Breast epithelium (tissue), 4 donors: Measurements from ENCODE around the gene ARHGAP4. TPM values are rescaled to one million over a fixed set of nuclear protein-coding genes. Genes with fewer than 3 reads are reported as not detected.

Experiments used
- DNase-seq, 2 donors: peaks; one replicate each; pipeline ENCODE4 v3.0.0-alpha.2; 2019; ENCODE audit warnings: low spot score in 2 of 2
- H3K27ac ChIP-seq, 2 donors: fragments of 200-600 bp; sonication (generic) in 1 of 2; one replicate each; pipeline ENCODE4 v1.5.1; 2016 to 2019; ENCODE audit warnings: mild to moderate bottlenecking in 1 of 2
- H3K27me3 ChIP-seq, 2 donors: fragments of 200-600 bp; sonication (generic) in 1 of 2; one replicate each; pipeline versions ENCODE4 v1.5.1 to v1.6.0; 2017 to 2019; ENCODE audit warnings: control low read depth in 1 of 2, mild to moderate bottlenecking in 1 of 2
- H3K36me3 ChIP-seq: fragments of 200-600 bp; one replicate; pipeline ENCODE4 v1.5.1; 2019
- H3K4me1 ChIP-seq, 2 donors: fragments of 200-600 bp; sonication (generic); one replicate each; pipeline ENCODE4 v1.5.1; 2016 to 2019; ENCODE audit warnings: control low read depth in 1 of 2
- H3K4me3 ChIP-seq, 3 donors: fragments of 200-600 bp; sonication (generic); 1 replicate in 2 of 3; 2 replicates in 1 of 3; pipeline ENCODE4 v1.5.1; 2016 to 2019; ENCODE audit warnings: mild to moderate bottlenecking in 3 of 3, moderate library complexity in 2 of 3
- H3K9me3 ChIP-seq, 2 donors: fragments of 200-600 bp; sonication (generic) in 1 of 2; one replicate each; pipeline ENCODE4 v1.5.1; 2016 to 2019; ENCODE audit warnings: control low read depth in 1 of 2
- CTCF ChIP-seq, 3 donors: fragments of 450-650 bp; IDR thresholded peaks; one replicate each; pipeline ENCODE4 v1.5.1; 2016 to 2017; ENCODE audit warnings: antibody characterized with exemption in 3 of 3, mild to moderate bottlenecking in 3 of 3, moderate library complexity in 3 of 3
- POLR2A ChIP-seq: fragments of 450-650 bp; IDR thresholded peaks from one replicate; pipeline ENCODE4 v1.6.1; 2016; ENCODE audit warnings: antibody characterized with exemption, mild to moderate bottlenecking, moderate library complexity
- POLR2AphosphoS5 ChIP-seq, 3 donors: sonication (generic); formaldehyde crosslinking; IDR thresholded peaks; one replicate each; pipeline ENCODE4 v1.6.1; 2017; ENCODE audit warnings: antibody characterized with exemption in 3 of 3
- intact Hi-C: fragments of 100-400 bp; cut with DNase I; formaldehyde crosslinking; loops from one replicate; pipeline ENCODE4 v1.15.1; 2023; ENCODE audit warnings: low total_unique reads
- total RNA-seq, 3 donors: library from RNA; depleted of rRNA; stranded (reverse); fragments of >200 nt; gene quantifications; one replicate each; pipeline ENCODE4 v1.1.0, GENCODE V29; 2016

ARHGAP4 gene
- total RNA-seq, 3 donors from 2014 or later = 18.4 to 21.5 (median 19.8) TPM

GRCh38 chrX:153878345-153878744, 47.7 kb downstream of the ARHGAP4 start:
- peaks cover under 1 to 94% of the 10 kb centered on the region in 2 donors for H3K27me3 ChIP-seq
- TF ChIP-seq POLR2AphosphoS5 (IDR thresholded peaks at IDR 0.05) = no peak
- TF ChIP-seq CTCF (IDR thresholded peaks at IDR 0.05) = no peak
- TF ChIP-seq POLR2A = no peak
- no peaks in the 10 kb centered on the region for H3K4me1 ChIP-seq
- H3K4me3 ChIP-seq = no peak overlapping the region
- no peak overlapping the region for H3K27ac ChIP-seq
- H3K9me3 ChIP-seq = no peaks in the 10 kb centered on the region
- intact Hi-C loops = no loop called here
- no peaks in the 10 kb centered on the region for H3K36me3 ChIP-seq
- no peak for DNase-seq

GRCh38 chrX:153877571-153878261, 48.3 kb downstream of the ARHGAP4 start:
- Histone ChIP-seq H3K27me3 (peaks cover 0 to 94% of the 10 kb centered on the region in 2 donors), H3K27ac (no peak overlapping the region), H3K9me3 (no peaks in the 10 kb centered on the region), H3K36me3 (no peaks in the 10 kb centered on the region), H3K4me3 (no peak overlapping the region), H3K4me1 (no peaks in the 10 kb centered on the region)
- TF ChIP-seq POLR2AphosphoS5 (IDR thresholded peaks at IDR 0.05) (no peak), CTCF (IDR thresholded peaks at IDR 0.05) (no peak), POLR2A (no peak)
- no peak for DNase-seq
- intact Hi-C loops = no loop called here

DNA sequence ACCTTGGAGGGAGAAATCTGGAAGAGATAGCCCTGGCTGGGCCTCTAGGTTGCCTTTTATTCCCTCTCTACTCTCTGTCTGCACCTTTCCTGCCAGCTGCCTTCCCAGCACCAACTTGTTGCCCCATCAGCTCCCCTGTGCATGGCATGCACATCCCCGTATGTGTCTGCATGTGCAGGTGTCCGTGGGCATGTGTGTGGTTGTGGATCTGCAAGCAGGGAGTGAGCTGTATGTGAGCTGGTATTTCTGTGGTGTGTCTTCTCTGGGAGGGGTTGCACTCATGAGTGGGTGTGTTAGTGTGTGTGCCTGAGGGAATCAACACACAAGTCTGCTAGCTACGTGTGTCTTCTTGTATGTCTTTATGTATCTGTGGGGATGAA, 50.0 kb downstream of the ARHGAP4 start:
- no peak for DNase-seq
- intact Hi-C loops = no loop called here
- Histone ChIP-seq H3K27me3 (peaks cover 0 to 94% of the 10 kb centered on the region in 2 donors), H3K4me1 (no peaks in the 10 kb centered on the region), H3K27ac (no peak overlapping the region), H3K36me3 (no peaks in the 10 kb centered on the region), H3K4me3 (no peak overlapping the region), H3K9me3 (no peaks in the 10 kb centered on the region)
- TF ChIP-seq CTCF (IDR thresholded peaks at IDR 0.05) = no peak

DNA sequence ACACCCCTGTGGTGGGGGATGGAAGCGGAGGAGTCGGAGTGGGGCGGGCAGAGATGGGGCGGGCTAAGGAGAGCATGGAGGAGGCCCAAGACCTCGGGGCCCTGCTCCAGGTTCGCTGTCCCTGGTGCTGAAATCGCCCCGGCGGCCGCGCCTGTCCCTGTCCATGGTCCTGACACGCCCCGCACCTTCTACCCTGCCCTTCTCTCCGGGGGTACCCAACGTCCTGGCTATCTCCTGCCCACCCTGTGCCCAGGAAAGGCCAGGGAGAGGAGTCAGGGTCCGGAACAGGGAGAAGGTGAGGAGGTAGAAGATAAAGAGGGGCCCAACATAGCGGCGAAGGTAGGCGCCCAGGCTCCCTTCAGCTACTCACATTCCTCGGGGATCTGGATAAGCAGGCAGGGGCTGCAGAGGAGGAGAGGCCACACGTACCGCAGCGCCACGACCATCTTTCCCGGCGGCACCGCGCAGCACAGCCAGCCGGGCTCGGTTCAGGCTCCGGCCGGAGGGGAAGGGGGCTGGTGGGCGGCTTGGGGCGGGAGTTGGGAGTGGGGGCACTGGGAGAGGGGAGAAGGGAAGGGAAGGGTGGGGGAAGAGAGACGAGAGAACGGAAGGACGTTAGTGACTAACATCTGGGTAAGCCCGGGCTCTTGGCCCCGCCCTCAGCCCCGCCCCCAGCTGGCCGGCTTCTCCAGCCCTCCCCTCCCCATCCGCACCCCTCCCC, 50.5 kb downstream of the ARHGAP4 start:
- peaks cover 0 to 94% of the 10 kb centered on the region in 2 donors for H3K27me3 ChIP-seq
- no peaks in the 10 kb centered on the region for H3K9me3 ChIP-seq
- H3K4me3 ChIP-seq = no peak overlapping the region
- intact Hi-C loops = no loop called here
- no peaks in the 10 kb centered on the region for H3K4me1 ChIP-seq
- no peak overlapping the region for H3K27ac ChIP-seq
- no peaks in the 10 kb centered on the region for H3K36me3 ChIP-seq
- no peak for TF ChIP-seq POLR2A
- TF ChIP-seq POLR2AphosphoS5 (IDR thresholded peaks at IDR 0.05) = no peak
- peak in 1 of 2 donors; percentile 56 for DNase-seq

- Histone ChIP-seq H3K36me3 (no peaks in the 10 kb centered on the region), H3K27me3 (peaks cover 2 to 94% of the 10 kb centered on the region in 2 donors)
Measured at GRCh38 chrX:153874366-153875125, 51.5 kb downstream of the ARHGAP4 start.

More at GRCh38 chrX:153874366-153875125, 51.5 kb downstream of the ARHGAP4 start:
- TF ChIP-seq POLR2AphosphoS5 (IDR thresholded peaks at IDR 0.05) (no peak), POLR2A (no peak), CTCF (IDR thresholded peaks at IDR 0.05) (no peak)
- Histone ChIP-seq H3K4me3 (no peak overlapping the region), H3K27ac (no peak overlapping the region), H3K4me1 (no peaks in the 10 kb centered on the region), H3K9me3 (no peaks in the 10 kb centered on the region)
- DNase-seq = no peak
- intact Hi-C loops = no loop called here
